Fibroblast of peridontal ligament (primary cell): Measurements from ENCODE around the gene TARS3.
"Not testable (repeated sequence)": the region's sequence is repeated elsewhere in the genome, so short reads cannot be mapped to it uniquely, and the experiment has no call there.

Experiments
- DNase-seq: peaks from one replicate; pipeline ENCODE4 v3.0.0-alpha.2; 2010; ENCODE audit errors: extremely low read depth

The TARS3 gene

DNA sequence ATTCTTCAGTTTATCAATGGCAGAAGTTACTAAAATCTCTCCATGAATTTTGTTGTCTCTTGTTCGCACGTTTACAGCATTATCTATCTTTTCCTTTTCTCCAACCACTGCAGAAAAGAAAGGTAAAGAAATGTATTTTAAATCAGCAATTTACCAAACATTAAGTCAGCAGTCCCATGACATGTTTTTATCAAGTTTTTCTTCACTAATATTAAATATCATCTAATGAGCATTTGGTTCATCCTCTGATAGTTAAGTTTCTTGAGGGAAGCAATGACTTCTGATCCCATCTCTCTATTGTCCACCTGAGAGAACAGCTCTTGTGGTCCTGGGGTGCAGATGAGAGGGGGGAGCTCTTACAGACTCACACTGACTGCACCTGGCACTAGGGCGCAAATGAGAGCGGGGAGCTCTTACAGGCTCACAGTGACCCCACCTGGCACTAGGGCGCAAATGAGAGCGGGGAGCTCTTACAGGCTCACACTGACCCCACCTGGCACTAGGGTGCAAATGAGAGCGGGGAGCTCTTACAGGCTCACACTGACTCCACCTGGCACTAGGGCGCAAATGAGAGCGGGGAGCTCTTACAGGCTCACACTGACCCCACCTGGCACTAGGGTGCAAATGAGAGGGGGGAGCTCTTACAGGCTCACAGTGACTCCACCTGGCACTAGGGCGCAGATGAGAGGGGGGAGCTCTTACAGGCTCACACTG lies 69.5 kb downstream of the TARS3 start:
- DNase-seq: not testable (repeated sequence)

DNA sequence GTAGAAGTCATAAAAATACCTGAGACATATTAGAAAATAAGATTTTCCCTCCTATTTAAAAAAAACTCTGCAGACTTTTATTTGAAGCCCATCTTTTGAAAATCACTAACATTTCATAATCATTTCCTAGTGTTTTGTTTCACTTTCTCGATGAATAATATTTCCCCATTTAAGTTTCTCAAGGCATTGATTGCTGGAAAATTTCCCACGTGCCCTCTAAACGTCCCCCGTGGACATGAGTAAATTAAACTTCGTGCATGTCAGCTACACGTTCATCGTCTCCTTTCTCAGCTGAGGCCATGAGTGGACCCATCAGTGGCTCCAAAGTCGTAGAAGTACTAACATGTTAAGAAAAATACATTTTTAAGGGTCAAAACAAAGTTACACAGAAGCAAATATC lies 70.1 kb downstream of the TARS3 start:
- DNase-seq: no peak

DNA sequence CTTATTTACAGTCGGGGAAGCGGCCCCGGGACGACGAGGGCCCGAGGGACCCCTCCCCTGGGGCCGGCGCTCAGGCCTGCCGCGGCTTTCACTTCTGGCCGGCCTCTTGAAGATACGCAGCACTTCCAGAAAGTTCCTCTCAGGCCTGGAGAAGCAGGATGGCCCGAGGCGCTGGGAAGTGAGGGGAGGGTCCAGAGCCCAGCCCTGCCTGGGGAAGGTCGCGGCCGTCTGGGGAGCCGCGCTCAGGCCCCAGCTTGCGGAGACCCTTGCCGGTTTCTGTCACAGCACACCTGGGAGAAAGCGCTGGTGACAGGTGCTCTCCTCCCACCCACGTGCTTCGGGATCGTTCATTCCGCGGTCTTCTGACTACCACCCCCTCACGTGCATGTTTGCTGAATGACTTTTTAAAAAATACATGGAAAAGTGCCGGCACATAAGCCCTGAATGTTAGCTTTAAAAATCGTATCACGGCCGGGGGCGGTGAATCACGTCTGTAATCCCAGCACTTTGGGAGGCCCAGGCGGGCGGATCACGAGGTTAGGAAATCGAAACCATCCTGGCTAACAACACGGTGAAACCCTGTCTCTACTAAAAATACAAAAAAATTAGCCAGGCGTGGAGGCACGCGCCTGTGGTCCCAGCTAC lies 71.4 kb downstream of the TARS3 start:
- DNase-seq: peak; percentile 51

DNA sequence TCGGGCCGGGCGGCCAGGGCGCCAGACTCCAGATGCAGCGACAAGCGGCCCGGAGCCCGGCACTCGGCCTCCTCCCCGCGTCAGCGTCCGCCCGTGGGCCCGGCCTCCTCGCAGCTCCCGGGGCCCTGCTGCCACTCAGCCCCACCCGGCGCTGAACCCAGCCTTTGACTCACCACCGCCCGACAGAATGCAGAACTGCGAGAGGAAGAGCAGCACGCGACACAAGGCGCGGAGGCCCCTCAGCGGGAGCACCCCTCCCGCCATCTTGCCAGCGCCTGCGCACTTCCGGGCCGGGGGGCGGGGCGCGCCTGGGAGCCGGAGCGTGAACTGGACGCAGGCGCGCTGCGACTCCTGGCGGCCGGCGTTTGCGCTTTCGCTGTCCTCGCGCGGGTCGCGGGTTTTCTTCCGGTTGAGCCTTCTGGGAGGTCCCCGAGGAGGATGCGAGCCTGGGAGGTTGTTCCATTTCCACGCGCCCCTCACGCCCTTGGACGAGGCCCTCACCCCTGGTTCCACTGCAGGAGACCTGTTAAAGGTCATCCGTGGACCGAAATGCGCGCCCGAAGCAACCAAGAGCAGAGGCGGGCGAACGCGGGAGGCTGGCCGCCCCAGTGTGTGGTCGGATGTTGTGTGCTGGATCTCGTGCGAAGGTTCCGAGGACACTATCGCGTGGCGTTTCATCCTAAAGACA lies 72.0 kb downstream of the TARS3 start, which contains the start of gene TM2D3:
Gene TM2D3, minus strand, starts transcription at position 284 of the 688 bp plus-strand sequence. Its CDS starts 20 bp downstream, at position 264.
- DNase-seq: peak; percentile 89

DNA sequence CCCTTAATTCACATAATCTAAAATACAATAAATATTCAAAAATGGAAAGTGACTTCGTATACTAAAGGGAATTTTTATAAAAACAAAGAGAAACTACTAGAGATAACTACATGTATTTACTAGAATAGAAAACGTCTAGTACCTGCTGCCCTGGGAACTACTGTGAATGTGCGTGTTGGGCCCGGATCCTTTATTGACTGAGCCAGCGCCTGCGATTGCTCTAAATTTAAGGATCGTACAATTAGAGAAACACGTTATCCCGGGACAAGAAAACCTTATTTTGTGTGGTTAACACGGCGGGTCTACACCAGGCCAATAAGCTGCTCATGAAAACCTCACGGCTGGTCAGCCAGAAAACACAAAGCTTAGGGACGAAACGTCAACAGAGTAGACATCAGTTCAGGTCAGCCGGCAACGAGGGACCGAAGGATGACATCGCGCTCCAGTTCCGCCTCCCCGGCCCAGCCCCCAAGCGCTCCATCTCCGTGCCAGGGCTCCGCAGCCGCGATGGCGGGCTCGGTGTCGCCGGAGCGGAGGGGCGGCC lies 72.6 kb downstream of the TARS3 start:
- DNase-seq: peak; percentile 32

DNA sequence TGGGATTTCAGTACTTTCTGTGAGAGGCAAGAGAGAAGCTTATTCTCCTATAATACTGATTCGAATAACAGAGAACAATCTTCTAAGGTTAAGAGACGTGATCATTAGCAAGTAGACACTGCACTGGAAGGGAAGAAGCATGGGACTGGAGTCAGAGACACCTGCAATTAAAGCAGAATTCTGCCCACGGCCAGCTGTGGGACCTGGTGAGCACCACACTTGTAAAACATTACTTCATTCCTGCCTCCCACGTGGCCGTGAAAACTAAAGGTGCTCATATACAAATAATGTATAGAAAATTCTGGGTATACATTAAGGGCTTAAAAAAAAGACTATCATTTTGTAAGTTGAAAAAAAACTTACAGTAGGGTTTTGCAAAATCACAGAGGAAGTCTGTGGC lies 74.1 kb downstream of the TARS3 start:
- no peak for DNase-seq

DNA sequence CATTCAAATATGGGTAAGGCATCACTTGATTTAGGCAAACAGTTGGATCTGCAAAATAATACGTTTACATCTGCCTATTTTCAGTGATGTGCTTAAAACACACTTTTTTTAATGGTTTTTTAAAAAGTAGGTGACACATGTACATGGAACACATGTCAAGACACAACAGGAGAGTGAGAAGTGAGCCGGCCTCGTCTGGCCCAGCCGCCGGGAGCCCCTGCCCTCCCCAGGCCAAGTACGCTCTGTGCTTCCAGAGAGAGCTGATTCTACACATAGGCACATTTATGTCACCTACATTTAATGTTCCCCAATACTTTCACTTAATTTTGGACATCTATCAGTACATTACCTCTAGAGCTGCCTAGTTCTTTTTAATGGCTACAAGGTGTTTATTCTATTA lies 75.9 kb downstream of the TARS3 start:
- DNase-seq: no peak

DNA sequence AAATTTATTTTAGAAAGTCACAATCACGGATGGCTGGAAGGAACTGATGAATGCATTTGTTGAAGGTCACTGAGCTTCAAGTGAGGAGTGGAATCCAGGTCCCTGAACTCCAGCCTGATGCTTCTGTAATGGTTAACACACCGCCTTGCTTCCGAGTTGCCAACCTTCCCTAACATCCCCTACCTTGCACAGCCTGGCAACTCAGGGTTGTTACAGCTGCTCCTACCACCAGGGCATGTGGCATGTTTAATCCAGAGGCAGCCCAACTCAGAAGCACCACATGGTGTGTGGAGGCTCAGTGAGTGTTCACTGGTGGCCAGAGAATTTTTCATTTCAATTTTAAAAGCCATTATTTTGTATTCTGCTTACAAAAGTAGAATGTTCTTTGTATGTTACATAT lies 77.0 kb downstream of the TARS3 start:
- no peak for DNase-seq

DNA sequence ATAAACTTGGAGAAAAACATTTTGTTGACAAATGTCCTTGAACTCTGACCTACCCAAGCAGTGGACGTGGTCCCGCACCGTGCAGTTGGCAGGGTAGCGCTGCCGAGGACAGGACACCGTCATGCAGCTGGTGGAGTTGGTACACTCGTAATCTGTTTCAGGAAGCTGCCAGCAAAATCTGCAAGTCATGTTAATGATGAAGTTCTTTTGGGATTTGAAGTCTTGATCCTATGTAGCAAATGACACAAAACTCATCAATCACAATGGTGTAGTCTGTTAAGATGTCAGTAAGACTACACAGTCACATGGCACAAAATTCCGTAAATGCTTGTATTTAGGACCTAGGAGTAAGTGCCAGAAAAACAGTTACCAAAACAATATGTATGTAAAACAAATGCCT lies 77.6 kb downstream of the TARS3 start:
- peak; percentile 14 for DNase-seq

DNA sequence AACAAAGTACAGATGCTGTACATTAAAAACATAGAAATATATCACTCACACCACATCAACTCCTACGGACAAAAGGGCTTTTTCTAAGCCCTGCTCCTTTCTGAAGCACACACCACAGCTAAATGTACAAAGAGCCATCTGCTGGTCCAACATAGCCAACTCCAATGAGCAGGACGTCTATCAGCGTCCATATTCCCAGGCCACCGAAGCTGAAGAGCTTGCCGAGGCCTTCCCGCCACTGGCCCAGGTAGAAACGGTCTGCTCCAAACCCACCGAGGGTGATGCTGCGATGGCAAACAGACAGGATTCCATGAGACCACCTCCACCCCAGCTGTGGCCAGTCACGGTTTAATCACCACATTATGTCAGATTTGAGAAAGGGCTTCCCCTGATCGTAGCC lies 81.9 kb downstream of the TARS3 start:
- DNase-seq: peak; percentile 14

DNA sequence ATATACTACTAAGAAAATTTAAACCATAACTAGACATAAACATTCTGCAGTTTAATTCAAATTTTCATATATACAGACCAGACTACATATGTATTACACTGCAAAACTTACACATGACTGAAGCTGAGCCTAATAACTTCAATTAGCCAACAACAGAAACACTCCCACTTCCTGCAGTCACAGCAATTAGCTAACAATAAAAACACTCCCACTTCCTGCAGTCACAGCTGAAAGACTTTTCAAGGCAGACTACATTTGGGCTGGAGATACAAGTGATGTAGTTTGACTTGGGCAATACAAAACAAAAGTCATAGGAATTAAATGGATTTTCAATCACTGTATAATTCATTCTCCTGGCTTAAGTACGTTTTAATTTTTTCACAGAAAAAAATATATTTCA lies 82.4 kb downstream of the TARS3 start:
- DNase-seq: no peak

DNA sequence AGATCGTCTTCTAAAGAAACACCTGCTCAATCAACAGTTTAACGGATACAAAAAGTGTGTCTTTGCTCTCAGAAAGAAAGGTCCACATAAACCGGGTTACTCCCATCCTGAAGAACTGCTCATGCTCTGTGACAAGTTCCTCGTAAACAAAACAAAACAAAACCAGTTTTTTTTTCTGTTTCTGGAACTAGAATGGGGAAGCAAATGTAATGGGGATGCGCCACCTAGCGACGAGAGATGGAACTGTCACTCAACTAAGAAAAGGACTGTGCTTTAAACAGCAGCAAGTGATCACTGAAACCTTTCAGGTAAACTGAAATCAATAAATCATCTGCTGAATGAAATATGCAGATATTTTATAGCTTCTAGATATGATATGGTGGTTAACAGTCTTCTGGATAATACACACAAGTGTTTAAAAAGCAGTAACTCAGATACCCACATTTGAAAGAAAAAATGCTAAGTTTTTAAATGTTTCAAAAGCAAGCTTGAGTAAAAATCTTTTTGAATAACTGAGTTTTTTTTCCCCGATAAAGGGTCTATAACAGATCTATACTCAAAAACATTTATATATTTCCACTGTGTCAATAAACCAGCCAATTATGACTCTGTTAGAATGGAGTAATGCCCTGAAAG lies 83.0 kb downstream of the TARS3 start:
- DNase-seq: peak; percentile 84

DNA sequence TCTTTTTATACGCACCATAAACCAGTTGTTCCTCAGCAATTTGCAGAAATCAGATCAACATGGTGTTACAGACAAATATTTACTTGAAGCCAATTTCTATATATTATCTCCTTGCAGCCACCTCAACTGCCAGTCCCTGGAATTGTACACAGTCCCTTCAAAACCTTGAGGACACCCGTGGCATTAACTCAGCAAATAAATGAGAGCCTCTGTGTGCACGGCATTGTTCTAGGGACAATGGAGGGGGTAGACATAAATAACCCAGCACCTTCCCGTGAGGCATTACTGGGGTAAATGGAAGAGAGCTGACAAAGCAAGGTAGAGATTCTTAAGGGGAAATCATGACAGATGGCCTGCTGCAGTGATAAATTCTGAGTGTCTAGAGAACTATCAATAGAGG lies 84.6 kb downstream of the TARS3 start:
- no peak for DNase-seq

DNA sequence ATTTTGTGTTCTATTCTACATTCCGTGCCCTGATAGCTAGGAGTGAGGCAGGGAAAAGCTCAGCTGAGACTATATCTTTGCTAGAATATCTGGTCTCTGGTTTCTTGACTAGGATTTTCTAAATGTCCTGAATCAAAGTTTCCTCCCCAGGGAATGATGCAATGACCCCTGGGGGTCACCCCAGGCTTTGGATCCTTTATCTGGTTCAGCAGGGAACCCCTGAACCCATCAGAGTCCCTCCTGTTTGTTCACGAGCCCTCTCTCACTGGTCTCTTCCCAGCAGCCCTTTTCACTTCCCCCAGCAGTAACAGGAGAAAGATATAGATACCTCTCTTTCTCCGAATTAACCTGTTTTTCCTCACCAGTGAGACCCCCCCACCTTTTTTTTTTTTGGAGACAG lies 86.4 kb downstream of the TARS3 start:
- no peak for DNase-seq

DNA sequence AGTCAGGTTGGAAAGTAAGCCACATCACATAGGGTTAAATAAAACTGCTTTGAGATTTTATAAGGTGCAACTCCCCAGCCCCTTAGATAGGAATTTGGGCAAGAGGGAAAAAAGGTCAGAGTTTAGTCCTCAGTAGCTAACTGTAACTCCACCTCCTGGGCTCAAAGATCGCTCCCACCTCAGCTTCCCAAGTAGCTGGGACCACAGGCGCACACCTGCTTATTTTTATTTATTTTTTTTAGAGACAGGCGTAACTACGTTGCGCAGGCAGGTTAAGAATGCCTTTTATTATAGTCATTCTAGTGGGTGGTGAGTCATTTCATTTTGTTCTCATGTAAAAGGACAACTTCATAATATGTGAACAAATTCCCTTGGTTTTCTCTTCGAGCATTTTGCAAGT lies 86.8 kb downstream of the TARS3 start:
- DNase-seq: no peak

DNA sequence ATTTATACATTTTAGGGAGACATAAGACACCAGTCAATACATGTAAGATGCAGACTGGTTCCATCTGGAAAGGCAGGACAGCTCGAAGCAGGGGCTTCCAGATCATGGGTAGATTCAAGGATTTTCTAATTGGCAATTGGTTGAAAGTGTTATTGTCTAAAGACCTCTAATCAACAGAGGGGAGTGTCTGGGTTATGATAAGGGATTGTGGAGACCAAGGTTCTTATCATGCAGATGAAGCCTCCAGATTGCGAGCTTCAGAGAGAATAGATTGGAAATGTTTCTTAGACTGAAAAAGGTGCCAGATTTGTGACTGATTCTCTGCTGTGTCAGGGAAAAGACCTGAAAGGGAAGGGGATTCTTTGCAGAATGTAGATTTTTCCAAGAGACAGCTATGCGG lies 87.2 kb downstream of the TARS3 start:
- DNase-seq: no peak

DNA sequence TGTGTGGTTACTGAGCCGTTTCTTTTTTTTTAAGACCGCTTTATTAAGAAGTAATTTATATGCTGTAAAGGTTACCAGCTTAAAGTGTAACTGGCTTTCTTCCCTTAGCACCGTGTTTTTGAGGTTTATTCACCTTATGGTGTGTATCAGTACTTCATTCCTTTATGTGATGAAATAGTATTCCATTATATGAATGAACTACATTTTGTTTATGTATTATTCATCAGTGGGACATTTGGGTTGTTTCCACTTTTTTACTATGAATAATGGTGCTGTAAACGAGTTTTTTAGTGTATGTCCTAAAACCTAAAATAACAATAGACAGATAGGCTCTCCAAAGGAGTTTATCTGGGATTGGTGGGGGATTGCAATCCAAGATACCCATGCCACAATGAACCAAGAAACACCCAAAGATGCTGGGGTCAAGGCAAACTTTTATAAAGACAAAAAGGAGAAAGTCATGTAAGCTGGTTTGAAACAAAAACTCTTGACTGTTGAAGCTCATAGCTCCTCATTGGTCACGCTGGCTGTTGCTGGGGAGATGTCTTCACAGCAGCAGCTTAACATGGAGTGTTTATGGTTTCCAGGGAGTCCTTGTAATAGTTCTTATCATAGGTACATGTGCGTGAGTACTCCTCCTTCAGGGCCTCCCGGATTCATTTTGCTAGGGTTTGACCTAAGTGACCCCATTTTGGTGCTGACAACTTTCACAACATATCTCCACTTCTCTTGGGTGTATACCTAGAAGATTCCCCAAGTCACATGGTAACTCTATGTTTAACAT lies 88.1 kb downstream of the TARS3 start:
- no peak for DNase-seq

DNA sequence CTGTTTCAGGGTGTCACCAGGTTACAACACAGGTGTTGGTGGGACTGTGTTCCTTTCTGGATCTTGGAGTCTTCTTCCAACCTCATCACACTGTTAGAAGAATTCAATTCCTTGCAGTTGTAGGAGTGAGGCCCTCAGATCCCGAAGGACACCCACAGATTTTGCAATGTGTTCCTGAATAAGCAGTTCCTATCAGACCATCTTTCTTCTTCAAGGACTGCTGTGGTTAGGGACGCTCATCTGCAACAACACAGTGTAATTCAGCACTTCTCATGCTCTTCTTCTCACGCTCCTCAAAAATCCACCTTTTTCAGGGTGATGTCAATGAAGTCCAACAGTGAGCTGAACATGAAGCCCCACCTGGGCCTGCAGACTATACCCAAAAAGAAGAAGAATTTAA lies 90.9 kb downstream of the TARS3 start:
- no peak for DNase-seq

DNA sequence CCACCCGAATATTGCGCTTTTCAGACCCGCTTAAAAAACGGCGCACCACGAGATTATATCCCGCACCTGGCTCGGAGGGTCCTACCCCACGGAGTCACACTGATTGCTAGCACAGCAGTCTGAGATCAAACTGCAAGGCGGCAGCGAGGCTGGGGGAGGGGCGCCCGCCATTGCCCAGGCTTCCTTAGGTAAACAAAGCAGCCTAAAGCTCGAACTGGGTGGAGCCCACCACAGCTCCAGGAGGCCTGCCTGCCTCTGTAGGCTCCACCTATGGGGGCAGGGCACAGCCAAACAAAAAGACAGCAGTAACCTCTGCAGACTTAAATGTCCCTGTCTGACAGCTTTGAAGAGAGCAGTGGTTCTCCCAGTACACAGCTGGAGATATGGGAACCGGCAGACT lies 97.5 kb downstream of the TARS3 start:
- DNase-seq: not testable (repeated sequence)

DNA sequence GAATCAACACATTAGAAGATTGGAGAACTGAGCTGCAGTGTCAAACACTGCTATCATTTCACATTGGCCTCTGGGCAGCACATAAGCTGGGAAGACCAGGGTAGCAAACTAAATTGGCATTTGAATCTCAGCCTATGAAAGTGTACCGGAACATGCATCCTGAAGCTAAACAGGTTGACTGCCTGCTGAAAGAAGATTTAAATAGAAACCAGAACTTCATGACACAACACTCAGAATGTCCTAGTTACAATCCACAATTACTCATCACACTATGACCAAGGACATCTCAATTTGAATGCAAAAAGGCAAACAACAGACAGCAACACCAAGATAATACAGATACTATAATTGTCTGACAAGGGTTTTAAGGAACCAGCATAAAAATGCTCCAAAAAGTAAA lies 98.3 kb downstream of the TARS3 start:
- peak; percentile 4 for DNase-seq

DNA sequence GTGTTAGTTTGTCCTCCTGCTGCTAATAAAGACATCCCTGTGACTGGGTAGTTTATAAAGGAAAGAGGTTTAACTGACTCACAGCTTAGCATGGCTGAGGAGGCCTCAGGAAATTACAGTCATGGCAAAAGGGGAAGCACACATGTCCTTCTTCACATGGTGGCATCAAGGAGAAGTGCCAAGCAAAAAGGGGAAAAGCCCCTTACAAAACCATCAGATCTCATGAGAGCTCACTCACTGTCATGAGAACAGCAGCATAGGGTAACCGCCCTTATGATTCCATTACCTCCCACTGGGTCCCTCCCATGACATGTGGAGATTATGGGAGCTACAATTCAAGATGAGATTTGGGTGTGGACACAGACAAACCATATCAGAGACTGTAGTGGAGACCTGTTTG lies 99.1 kb downstream of the TARS3 start:
- no peak for DNase-seq
